Renal pelvis (tissue), 12 donors: ENCODE data around the gene TMEM238. TPM values are rescaled to one million over a fixed set of nuclear protein-coding genes. Genes with fewer than 3 reads are reported as not detected.
A peak's percentile ranks its signal among the peaks of the same experiment; 100 is the strongest.
"Not testable (repeated sequence)": the region's sequence is repeated elsewhere in the genome, so short reads cannot be mapped to it uniquely, and the experiment has no call there.

ENCODE experiments used
- DNase-seq: peaks from one replicate; pipeline ENCODE4 v3.0.0-alpha.2; 2013
- long read RNA-seq, 16 experiments: transcript quantifications; one replicate each; lab custom pipeline, GENCODE V29; 2026
- polyA plus RNA-seq, 3 donors: library from polyadenylated mRNA; unstranded; fragments of 120-200 nt; gene quantifications; one replicate each; pipeline ENCODE4 v1.2.1, GENCODE V29; 2013; ENCODE audit not compliant: insufficient read length in 3 of 3

The TMEM238 gene, protein sequence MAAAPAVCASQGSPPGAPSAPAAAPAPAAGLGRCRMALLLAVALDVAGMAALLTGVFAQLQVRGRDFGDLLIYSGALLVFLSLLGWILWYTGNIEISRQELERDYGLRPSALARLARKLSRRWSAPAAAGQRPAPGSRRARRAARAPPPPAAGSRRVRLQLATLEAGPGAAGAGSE
- 1 to 10 TPM in 1 of 3 donors, under 1 TPM in 2; 0.61 to 1.2 (median 0.91) TPM for polyA plus RNA-seq
- long read RNA-seq, donor 1, transcript TMEM238-201 (2 exons, 1,000 nt): major isoform, 13 of 3,928 reads
- long read RNA-seq, donor 1, partial matches to known transcripts: 3,813 of 3,928 reads
- long read RNA-seq, donor 1, other reads (novel, unspliced or antisense): 102 of 3,928 reads
- long read RNA-seq, donor 2, transcript TMEM238-201 (2 exons, 1,000 nt): major isoform, 22 of 22 reads
- long read RNA-seq, donor 2, partial matches to known transcripts: 0 of 22 reads
- long read RNA-seq, donor 2, other reads (novel, unspliced or antisense): 0 of 22 reads
- long read RNA-seq, donor 3, transcript TMEM238-201 (2 exons, 1,000 nt): major isoform, 10 of 10 reads
- long read RNA-seq, donor 3, partial matches to known transcripts: 0 of 10 reads
- long read RNA-seq, donor 3, other reads (novel, unspliced or antisense): 0 of 10 reads
- long read RNA-seq, donor 4, transcript TMEM238-201 (2 exons, 1,000 nt): major isoform, 13 of 13 reads
- long read RNA-seq, donor 4, partial matches to known transcripts: 0 of 13 reads
- long read RNA-seq, donor 4, other reads (novel, unspliced or antisense): 0 of 13 reads
- long read RNA-seq, donor 5, transcript TMEM238-201 (2 exons, 1,000 nt): major isoform, 10 of 1,502 reads
- long read RNA-seq, donor 5, partial matches to known transcripts: 990 of 1,502 reads
- long read RNA-seq, donor 5, other reads (novel, unspliced or antisense): 502 of 1,502 reads
- long read RNA-seq, donor 6, transcript TMEM238-201 (2 exons, 1,000 nt): major isoform, 17 of 17 reads
- long read RNA-seq, donor 6, partial matches to known transcripts: 0 of 17 reads
- long read RNA-seq, donor 6, other reads (novel, unspliced or antisense): 0 of 17 reads
- long read RNA-seq, donor 7, transcript TMEM238-201 (2 exons, 1,000 nt): major isoform, 20 of 20 reads
- long read RNA-seq, donor 7, partial matches to known transcripts: 0 of 20 reads
- long read RNA-seq, donor 7, other reads (novel, unspliced or antisense): 0 of 20 reads
- long read RNA-seq, donor 8, partial matches to known transcripts: 578 of 1,052 reads
- long read RNA-seq, donor 8, other reads (novel, unspliced or antisense): 473 of 1,052 reads
- long read RNA-seq, donor 9, transcript TMEM238-201 (2 exons, 1,000 nt): major isoform, 15 of 15 reads
- long read RNA-seq, donor 9, partial matches to known transcripts: 0 of 15 reads
- long read RNA-seq, donor 9, other reads (novel, unspliced or antisense): 0 of 15 reads
- long read RNA-seq, donor 10, transcript TMEM238-201 (2 exons, 1,000 nt): major isoform, 7 of 7 reads
- long read RNA-seq, donor 10, partial matches to known transcripts: 0 of 7 reads
- long read RNA-seq, donor 10, other reads (novel, unspliced or antisense): 0 of 7 reads
- long read RNA-seq, donor 11, transcript TMEM238-201 (2 exons, 1,000 nt): major isoform, 12 of 12 reads
- long read RNA-seq, donor 11, partial matches to known transcripts: 0 of 12 reads
- long read RNA-seq, donor 11, other reads (novel, unspliced or antisense): 0 of 12 reads
- long read RNA-seq, donor 12, transcript TMEM238-201 (2 exons, 1,000 nt): major isoform, 16 of 3,231 reads
- long read RNA-seq, donor 12, partial matches to known transcripts: 1,665 of 3,231 reads
- long read RNA-seq, donor 12, other reads (novel, unspliced or antisense): 1,550 of 3,231 reads
- long read RNA-seq, donor 13, transcript TMEM238-201 (2 exons, 1,000 nt): major isoform, 12 of 12 reads
- long read RNA-seq, donor 13, partial matches to known transcripts: 0 of 12 reads
- long read RNA-seq, donor 13, other reads (novel, unspliced or antisense): 0 of 12 reads
- long read RNA-seq, donor 14, transcript TMEM238-201 (2 exons, 1,000 nt): major isoform, 21 of 21 reads
- long read RNA-seq, donor 14, partial matches to known transcripts: 0 of 21 reads
- long read RNA-seq, donor 14, other reads (novel, unspliced or antisense): 0 of 21 reads
- long read RNA-seq, donor 15, transcript TMEM238-201 (2 exons, 1,000 nt): major isoform, 49 of 4,431 reads
- long read RNA-seq, donor 15, partial matches to known transcripts: 2,879 of 4,431 reads
- long read RNA-seq, donor 15, other reads (novel, unspliced or antisense): 1,503 of 4,431 reads
- long read RNA-seq, donor 16, transcript TMEM238-201 (2 exons, 1,000 nt): major isoform, 10 of 10 reads
- long read RNA-seq, donor 16, partial matches to known transcripts: 0 of 10 reads
- long read RNA-seq, donor 16, other reads (novel, unspliced or antisense): 0 of 10 reads

DNA sequence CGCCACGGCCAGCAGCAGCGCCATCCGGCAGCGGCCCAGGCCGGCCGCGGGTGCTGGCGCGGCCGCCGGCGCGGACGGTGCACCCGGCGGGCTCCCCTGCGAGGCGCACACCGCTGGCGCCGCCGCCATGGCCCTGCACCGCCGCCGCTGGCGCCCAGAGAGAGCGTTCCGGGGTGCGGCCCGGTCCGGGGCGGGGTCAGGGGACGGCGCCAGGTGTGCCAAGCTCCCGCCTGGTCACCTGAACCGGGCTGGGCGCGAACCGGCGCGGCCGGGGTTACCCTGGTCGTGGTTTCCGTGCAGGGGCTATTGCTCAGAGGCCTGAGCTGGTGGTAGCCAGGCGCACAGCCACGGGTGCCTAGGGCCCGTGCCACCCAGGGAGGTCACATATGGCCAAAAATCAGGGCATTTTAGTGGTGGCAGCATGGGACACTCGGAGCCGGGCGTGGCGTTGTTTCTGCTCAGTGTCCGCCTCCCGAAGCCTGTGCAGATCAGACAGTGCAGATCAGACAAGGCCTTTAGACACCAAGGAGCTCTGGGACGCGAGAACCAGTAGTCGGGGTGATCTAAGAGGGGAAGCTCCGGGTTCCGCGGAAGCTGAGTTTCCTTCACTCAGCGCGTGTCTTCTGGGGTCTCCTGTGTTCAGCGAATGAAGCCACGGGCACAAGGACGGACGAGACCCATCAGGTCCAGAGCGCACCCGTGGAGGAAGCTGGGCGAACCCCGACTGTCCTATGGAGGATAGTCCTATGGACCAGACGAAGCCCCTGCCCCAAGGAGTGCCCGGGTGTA, at the start of gene TMEM238:
Gene TMEM238, minus strand, starts transcription at position 162 of the 789 bp plus-strand sequence. Its CDS starts 33 bp downstream, at position 129.
- DNase-seq: no peak

DNA sequence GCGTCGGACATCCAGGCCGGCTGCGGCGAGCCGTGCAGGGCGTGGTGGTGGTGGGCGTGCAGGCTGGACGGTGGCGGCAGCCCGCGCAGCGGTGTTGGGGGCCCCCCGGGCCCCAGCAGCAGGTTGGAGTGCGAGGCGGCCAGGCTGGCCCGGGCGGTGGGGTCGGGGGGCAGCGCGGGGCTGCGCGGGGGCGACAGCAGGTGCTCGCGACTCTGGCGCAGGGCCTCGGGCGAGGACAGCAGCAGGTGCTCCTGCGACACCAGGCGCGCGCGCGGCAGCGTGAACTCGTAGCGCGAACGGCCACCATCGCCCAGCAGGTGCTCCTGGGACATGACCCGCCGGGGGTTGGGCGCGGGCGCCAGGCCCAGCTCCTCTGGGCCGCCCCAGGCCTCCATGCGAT, 49.2 kb upstream of the TMEM238 start:
- no peak for DNase-seq

DNA sequence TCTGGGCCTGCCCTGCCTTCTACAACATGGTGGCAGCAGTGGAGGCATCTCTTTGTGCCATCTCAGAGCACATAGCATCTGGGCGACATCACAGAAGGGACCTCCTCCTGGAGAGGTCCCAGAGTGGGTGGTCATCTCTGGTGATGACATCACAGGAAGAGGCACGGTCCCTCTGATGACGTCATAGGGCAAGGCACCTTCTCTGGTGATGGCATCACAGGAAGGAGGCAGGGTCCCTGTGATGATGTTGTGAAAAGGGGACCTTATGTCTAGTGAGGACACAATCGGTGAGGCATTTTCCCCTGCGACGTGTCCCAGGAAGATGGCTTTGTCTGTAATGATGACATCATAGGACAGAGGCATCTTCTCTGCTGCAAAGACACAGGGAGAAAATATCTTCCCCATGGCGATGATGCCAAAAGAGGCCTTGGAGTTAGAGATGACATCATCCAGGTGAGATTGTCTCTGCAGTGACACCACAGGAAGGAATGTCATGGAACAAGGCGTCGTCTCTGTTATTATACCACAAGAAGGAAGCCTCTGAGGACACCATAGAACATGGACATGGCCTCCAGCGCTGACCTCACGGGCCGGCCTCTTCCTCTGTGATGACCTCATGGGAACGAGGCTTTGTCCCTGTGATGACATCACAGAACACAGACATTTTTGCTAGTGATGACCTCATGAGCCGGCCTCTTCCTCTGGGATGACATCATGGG, 48.3 kb upstream of the TMEM238 start:
- DNase-seq: no peak

DNA sequence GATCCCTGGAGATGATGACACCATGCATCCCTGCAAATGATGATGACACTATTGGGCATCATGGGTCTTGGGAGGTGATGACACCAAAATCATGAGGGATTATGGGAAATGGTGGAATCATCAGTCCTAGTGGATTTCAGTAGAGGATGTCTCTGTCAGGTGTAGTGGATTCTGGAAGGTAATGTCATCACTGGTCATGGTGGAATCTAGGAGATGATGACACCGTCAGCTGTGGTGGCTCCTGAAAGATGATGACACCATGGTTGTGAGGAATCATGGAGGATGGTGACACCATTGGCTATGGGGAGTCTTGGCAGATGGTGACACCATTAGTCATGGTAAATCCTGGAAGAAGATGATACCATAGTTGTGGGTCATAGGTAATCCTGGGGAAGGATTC, 47.1 kb upstream of the TMEM238 start:
- no peak for DNase-seq

DNA sequence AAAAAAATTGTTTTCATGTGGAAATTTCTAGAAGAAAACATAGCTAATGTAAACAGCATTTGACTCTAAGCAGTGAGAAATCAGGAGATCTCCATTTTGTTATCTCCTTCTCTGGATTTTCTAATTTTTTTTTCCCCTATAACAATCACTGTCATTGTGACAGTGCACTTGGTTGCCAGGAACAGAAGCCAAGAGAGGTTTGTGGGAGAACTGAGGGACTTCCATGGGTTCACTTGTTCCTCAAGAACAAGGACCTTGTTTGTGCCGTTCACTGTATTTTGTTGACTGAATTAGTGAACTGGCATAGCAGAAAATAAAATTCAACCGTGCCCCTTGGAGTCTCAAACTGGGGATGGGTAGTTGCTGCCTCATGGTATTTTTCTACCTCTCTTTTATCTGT, 42.0 kb upstream of the TMEM238 start:
- DNase-seq: no peak

DNA sequence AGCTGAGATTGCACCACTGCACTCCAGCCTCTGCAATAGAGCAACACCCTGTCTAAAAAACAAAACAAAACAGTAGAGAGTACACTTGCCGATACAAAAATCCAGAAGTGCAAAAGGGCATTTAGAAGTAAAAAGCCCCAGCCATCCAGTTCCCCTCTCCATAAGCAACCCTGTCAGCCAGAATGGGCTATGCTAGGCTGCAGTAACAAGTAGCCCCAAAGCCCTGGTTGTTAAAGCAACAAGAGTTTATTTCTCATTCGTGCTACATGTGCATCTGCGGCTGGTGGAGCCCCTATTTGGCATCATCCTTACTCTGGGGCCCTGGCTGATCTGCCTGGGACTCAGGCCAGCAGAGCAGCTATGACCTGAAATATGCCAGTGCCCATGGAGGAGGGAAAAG, 40.4 kb upstream of the TMEM238 start:
- DNase-seq: no peak

DNA sequence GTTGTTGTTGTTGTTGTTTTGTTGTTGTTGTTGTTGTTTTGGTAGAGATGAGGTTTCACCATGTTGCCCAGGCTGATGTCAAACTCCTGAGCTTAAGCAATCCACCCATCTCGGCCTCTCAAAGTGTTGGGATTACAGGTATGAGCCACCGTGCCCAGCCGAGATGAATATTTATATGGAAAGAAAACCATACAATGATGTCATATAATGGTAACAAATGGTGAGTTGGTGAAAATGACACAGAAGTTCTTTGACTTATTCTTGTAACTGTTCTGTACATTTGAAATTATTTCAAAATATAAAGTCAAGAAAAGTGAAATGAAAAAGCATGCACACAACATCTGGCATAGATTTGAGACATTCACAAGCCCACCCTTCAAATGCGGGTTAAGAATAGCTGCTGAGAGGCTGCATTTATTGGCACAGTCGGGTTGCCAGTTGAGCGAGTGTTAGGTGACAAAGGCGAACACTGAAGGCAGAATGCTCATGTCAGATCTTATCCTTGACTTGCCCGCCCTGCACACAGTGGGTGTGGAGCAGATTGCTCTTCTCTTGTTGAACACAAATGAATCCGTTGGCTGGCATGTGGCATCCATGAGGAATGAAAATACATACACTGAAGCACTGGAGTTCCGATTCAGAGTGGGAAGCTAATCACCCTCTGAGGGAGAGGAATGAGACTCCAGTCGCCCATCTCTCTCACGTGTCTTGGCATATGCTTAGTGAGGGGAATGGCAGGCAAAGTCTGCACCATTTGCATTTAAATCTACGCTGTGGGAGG, 39.3 kb upstream of the TMEM238 start:
- DNase-seq: no peak

DNA sequence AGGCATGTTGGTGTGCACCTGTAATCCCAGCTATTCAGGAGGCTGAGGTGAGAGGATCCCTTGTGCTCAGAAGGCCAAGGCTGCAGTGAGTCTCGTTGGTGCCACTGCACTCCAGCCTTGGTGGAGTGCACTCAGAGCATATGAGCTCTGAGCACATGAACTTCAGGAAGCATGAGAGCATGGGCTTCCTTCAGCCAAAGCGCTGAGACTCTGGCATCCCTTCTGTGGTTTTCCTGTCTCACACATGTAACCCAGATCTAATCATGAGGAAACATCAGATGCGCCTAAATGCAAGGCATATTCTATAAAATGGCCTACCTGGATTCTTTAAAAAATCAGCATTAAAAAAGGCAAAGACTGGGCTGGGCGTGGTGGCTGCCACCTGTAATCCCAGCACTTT, 37.2 kb upstream of the TMEM238 start:
- not testable (repeated sequence) for DNase-seq

DNA sequence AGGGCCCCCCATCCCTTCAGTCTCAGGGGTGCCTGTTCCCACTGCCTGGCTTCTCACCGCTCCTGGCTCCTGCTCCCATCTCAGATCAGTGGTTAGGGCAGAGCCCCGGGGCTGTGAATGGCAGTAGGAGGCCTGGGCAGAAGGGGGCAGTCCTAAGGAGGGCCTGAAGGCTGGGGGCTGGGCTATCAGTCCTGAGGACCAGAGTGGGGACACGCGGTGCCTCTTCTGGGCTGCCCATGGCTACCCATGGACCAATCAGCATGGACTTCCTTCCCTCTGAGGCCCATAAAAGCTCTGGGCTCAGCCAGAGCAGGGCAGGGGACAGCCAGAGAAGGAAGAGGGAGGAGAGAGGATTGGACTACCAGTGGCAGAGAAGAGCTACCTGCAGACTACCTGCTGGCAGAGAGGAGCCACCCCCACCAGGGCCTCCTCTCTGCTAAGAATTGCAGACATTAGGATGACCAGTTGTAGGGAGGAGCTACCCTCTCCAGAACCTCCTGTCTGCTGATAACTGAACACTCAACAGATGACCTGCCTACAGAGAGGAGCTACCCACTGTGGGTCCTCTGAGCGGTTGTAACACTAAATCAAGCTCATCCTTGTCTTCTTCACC, 35.6 kb upstream of the TMEM238 start:
- no peak for DNase-seq

DNA sequence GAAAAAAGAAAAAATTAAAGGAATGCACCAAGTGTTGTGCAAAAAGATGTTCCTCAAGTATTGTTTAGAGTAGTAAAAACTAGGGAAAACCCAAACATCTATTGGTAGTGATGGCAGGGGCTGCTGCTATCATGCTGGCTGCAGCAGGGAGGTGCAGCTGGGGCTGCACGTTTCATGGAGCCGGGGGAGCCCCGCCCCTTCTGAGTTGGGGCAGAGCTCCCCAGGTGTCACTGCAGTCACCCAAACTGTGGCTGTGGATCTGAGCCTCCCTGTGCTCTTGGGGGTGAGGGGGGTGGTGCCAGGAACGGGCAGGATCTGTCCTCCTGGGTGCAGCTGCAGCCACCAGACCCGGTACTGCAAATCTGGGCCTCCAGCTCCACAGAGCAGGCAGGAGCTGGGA, 35.0 kb upstream of the TMEM238 start:
- no peak for DNase-seq

DNA sequence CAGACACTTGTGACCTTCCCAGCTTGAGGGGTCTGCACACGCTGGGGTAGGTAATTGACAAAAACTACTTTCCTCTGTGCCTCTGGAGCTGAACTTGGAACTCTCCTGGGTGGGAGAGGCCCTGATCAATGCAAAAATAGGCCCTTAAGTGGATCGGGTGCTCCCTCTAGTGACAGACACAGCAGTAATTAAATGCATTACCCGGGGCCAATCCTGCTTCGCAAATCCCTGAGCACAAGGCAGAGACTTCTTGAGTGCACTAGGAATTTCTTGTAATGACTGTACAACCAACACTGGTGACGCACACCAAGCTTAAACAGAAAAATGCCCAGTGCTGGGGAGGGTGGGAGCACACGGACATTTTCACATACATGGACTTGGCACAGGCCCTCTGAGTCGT, 34.1 kb upstream of the TMEM238 start:
- DNase-seq: peak; percentile 82

DNA sequence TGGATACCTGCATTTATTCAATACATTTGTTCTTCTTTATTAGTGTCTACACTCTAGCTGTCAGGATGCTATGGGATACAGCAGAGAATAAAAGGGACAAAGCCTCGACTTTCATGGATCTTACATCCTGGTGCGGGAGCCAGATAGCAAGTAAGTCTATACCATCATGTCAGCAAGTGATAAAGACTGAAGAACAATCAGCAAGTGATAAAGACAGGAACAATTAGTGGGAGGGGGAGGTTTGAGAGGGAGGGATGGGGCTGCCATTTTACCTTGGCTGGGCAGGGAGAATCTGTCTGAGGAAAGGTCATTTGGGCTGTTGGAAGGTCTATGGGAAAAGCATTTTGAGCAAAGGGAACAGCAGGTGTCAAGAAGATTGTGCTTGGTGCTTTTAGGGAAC, 26.1 kb upstream of the TMEM238 start:
- DNase-seq: no peak

DNA sequence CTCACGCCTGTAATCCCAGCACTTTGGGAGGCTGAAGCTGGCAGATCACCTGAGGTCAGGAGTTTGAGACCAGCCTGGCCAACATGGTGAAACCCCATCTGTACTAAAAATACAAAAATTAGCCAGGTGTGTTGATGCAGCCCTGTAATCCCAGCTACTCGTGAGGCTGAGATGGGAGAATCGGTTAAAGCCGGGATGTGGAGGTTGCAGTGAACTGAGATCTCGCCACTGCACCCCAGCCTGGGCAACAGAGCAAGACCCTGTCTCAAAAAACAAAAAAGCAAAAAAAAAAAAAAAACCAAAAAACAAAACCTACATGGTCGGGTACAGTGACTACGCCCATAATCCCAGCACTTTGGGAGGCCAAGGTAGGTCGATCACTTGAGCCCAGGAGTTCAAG, 25.1 kb upstream of the TMEM238 start:
- DNase-seq: not testable (repeated sequence)

DNA sequence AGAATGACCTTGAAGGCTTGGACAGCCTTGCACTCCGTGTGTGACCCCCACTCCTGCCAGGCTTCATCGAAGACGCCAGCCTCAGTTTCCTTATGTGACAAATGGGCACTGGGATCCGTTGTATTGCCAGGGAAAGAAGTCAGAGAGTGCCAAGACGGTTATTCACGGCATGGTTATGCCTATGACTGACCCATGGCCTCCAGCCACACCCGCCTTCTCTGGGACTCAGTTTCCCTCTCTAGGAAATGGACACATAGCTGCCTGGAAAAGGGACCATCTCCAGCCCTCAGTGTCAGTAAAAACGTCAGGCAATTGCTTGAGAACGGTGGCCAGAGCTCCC, 24.4 kb upstream of the TMEM238 start:
- no peak for DNase-seq

DNA sequence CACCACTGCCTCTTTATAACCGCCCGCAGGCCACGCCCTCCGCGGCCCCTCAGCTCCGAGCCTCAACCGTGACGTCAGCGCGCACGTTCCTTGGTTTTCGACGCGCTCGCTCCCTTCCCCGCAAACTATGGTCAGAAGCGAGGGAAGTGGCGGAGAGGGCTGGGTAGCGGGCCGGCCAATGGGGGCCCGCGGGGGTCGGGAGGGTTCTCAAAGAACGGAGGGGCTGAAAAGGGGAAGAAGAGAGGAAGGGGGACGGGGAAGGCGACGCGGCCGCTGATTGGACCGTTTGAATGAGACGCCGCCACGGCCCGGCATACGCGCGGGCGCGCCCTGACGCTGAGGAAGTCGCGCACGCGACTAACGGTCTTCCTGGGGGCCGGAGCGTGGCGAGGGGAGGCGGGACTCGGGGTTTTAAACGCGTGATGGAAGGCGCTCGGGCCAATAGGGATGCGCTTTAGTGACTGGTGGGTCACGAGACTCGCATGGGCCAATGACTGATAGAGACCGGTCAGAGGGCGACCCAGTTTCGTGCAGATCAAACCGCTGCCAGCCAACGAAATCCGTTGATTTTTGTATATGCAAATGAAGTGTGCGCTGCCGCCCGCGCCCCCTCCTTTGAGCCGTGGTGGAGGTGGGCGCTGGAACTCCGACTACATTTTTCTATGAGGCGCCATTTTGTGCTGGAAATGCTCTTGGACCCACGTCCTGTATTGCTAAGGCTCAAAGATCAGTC, 23.9 kb upstream of the TMEM238 start:
- DNase-seq: peak; percentile 99

DNA sequence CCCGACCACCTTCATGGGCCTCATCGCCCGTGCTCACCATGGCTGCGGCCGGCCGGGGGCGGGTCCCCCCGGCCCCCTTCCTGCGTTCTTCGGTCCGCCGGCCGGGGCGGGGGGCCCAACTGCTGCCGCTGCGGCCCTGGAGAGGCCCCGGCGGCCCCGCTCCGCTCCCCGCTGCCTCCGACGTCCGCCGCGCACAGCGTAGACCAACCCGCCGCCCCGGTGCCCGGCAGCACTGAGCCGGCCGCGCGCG, 23.4 kb upstream of the TMEM238 start, which contains the start of gene UBE2S:
Gene UBE2S, minus strand, starts transcription at position 239 of the 250 bp plus-strand sequence. Its CDS starts 199 bp downstream, at position 40.
- DNase-seq: not testable (repeated sequence)
